HL-60 (cell line): ENCODE measurements around the gene CYP2J2.
"Not testable (repeated sequence)": the region's sequence is repeated elsewhere in the genome, so short reads cannot be mapped to it uniquely, and the experiment has no call there.

Experiments used
- DNase-seq, 2 experiments: peaks; one replicate each; pipeline ENCODE4 v3.0.0-alpha.2; 2010 to 2020; ENCODE audit warnings: low read depth in 1 of 2, low spot score in 1 of 2
- H3K27ac ChIP-seq: fragments of 250-450 bp; sonication (Bioruptor Pico); replicated peaks from 2 replicates; pipeline ENCODE4 v1.5.1; 2020; ENCODE audit warnings: mild to moderate bottlenecking, moderate library complexity
- H3K27me3 ChIP-seq: fragments of 250-450 bp; sonication (Bioruptor Pico); 2 replicates; pipeline ENCODE4 v1.5.1; 2021; ENCODE audit warnings: mild to moderate bottlenecking, moderate library complexity; ENCODE audit not compliant: insufficient read depth, poor library complexity, severe bottlenecking
- H3K4me3 ChIP-seq: replicated peaks from 2 replicates; pipeline ENCODE4 v1.5.1; 2011; ENCODE audit warnings: mild to moderate bottlenecking, control low read depth, low read length; ENCODE audit not compliant: insufficient read depth
- GABPA ChIP-seq: IDR thresholded peaks from 2 replicates; pipeline ENCODE4 v1.6.1; 2012; ENCODE audit warnings: low read depth
- POLR2AphosphoS5 ChIP-seq: IDR thresholded peaks from 2 replicates; pipeline ENCODE4 v1.6.1; 2012; ENCODE audit warnings: low read depth
- SPI1 ChIP-seq: IDR thresholded peaks from 2 replicates; pipeline ENCODE4 v1.6.1; 2012; ENCODE audit warnings: low read depth, mild to moderate bottlenecking, borderline replicate concordance
- TF ChIP-seq, protein P1 (sequence below): IDR thresholded peaks from 2 replicates; pipeline ENCODE4 v1.6.1; 2012; ENCODE audit warnings: low read depth; ENCODE audit not compliant: insufficient replicate concordance
- TF ChIP-seq, protein P2 (sequence below): IDR thresholded peaks from one replicate; pipeline ENCODE4 v1.5.1; 2011; ENCODE audit warnings: low read length, control low read depth, inconsistent platforms; ENCODE audit not compliant: insufficient read depth

CYP2J2 gene

DNA sequence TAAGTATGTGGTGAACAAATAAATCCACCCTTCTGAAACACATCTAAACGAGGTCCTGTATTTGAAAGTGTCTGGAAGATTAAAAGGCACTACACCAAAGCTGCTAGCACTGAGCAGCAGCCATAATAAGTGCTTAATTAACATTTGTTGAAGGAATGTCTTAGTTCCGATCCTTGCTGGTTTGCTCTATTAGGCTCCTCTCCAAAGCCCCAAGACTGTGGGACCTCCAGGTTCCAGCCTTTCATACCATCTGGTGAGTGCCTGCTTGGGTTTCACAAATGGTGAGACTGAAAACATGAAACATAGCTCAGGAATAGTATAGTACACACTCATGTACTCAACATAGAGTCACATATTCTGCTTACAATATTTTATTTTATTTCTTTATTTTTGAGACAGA lies 640 bp upstream of the CYP2J2 start:
- DNase-seq = no peak
- Histone ChIP-seq H3K27ac (no peak overlapping the region), H3K4me3 (no peak overlapping the region), H3K27me3 (peaks cover 29% of the 10 kb centered on the region)
- TF ChIP-seq SPI1 = no peak
- no peak for TF ChIP-seq POLR2AphosphoS5
- TF ChIP-seq, protein P1, sequence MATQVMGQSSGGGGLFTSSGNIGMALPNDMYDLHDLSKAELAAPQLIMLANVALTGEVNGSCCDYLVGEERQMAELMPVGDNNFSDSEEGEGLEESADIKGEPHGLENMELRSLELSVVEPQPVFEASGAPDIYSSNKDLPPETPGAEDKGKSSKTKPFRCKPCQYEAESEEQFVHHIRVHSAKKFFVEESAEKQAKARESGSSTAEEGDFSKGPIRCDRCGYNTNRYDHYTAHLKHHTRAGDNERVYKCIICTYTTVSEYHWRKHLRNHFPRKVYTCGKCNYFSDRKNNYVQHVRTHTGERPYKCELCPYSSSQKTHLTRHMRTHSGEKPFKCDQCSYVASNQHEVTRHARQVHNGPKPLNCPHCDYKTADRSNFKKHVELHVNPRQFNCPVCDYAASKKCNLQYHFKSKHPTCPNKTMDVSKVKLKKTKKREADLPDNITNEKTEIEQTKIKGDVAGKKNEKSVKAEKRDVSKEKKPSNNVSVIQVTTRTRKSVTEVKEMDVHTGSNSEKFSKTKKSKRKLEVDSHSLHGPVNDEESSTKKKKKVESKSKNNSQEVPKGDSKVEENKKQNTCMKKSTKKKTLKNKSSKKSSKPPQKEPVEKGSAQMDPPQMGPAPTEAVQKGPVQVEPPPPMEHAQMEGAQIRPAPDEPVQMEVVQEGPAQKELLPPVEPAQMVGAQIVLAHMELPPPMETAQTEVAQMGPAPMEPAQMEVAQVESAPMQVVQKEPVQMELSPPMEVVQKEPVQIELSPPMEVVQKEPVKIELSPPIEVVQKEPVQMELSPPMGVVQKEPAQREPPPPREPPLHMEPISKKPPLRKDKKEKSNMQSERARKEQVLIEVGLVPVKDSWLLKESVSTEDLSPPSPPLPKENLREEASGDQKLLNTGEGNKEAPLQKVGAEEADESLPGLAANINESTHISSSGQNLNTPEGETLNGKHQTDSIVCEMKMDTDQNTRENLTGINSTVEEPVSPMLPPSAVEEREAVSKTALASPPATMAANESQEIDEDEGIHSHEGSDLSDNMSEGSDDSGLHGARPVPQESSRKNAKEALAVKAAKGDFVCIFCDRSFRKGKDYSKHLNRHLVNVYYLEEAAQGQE = no peak
- TF ChIP-seq, protein P2, sequence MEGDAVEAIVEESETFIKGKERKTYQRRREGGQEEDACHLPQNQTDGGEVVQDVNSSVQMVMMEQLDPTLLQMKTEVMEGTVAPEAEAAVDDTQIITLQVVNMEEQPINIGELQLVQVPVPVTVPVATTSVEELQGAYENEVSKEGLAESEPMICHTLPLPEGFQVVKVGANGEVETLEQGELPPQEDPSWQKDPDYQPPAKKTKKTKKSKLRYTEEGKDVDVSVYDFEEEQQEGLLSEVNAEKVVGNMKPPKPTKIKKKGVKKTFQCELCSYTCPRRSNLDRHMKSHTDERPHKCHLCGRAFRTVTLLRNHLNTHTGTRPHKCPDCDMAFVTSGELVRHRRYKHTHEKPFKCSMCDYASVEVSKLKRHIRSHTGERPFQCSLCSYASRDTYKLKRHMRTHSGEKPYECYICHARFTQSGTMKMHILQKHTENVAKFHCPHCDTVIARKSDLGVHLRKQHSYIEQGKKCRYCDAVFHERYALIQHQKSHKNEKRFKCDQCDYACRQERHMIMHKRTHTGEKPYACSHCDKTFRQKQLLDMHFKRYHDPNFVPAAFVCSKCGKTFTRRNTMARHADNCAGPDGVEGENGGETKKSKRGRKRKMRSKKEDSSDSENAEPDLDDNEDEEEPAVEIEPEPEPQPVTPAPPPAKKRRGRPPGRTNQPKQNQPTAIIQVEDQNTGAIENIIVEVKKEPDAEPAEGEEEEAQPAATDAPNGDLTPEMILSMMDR = no peak
- no peak for TF ChIP-seq GABPA

DNA sequence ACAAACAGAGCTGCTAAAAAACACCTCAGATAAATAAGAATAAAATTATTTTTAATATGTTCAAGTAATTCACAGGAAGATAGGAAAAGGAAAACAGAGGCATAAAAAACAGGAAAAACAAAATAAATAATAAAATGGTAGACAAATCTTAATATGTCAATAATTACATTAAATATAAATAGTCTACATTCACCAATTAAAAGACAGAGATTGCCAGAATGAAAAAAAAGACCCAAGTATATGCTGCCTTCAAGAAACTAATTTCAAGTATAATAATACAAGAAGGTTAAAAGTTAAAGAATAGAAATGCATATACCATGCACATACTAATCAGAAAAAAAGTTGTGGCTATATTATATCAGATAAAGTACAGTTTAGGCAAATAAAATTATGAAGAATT lies 1.9 kb downstream of the CYP2J2 start:
- Histone ChIP-seq H3K4me3 (no peak overlapping the region), H3K27me3 (peaks cover 26% of the 10 kb centered on the region), H3K27ac (no peak overlapping the region)
- no peak for DNase-seq
- no peak for TF ChIP-seq SPI1
- TF ChIP-seq GABPA = no peak
- TF ChIP-seq, protein P1 = no peak
- no peak for TF ChIP-seq POLR2AphosphoS5
- TF ChIP-seq, protein P2 = no peak

DNA sequence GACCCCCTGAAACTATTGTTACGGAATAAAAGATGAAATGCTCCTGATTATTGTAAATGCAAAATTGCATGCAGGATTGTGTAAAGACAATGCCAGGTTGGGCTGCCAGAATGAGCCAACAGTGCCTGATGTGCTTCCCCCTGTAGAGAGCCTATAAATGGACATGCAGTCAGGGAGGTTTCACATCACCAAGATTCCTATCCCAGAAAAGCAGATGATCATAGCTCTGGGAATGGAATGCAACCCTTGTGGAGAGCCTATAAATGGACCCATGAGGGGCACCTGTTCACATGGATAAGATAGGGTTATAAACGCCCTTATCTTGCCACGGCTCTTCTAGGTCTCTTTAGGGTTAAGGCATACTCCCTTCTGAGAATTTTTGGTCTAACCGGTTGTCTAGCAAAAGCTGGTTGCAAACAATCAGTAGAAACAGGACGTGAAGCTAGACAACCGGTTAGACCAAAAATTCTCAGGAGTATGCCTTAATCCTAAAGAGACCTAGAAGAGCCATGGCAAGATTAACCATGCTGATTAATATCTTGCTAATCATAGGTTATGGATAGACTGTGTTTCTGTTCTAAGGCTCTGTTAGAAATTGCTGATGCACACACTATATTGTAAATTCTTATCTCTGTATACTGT lies 5.2 kb downstream of the CYP2J2 start:
- H3K27me3 ChIP-seq = peaks cover 11% of the 10 kb centered on the region
- not testable (repeated sequence) for H3K4me3 ChIP-seq, H3K27ac ChIP-seq, DNase-seq

DNA sequence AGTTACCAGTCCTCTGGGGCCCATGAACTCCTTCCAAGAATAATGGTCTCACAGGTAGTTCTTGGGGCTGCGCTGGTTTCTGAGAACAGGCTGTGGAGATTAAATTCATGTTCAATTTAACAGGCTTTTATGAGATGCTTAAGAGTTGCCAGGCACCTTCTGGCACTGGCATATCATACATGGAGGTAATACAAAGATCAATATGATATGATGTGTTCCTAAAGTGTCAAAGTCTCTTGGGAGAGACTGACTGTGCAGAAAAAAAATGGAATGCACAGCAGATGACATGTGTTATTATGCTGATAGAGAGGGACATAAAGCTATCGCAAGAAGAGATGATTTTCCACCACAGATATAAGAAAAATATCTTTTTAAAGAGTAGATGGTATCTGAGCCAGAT lies 6.8 kb downstream of the CYP2J2 start:
- TF ChIP-seq, protein P2 = no peak
- TF ChIP-seq SPI1 (no peak), POLR2AphosphoS5 (no peak)
- DNase-seq = no peak
- Histone ChIP-seq H3K4me3 (no peak overlapping the region), H3K27ac (no peak overlapping the region), H3K27me3 (peaks cover 3% of the 10 kb centered on the region)
